Pancreas (tissue), 10 donors: ENCODE data around the gene PARD3. TPM values are rescaled to one million over a fixed set of nuclear protein-coding genes. Genes with fewer than 3 reads are reported as not detected.

Experiments used
- ATAC-seq, 4 donors: fragments of 200-7000 bp; cut with Tn5 transposase; one replicate each; pipeline versions ENCODE4 v1.8.0 to v1.9.1; 2020; ENCODE audit warnings: mild to moderate bottlenecking in 4 of 4, moderate library complexity in 4 of 4
- DNase-seq, 6 donors: peaks; one replicate each; pipeline ENCODE4 v3.0.0-alpha.2; 2020
- FAIRE-seq: peaks from 2 replicates; lab custom pipeline; 2012; peaks lifted over from hg19 to GRCh38; lab: Jason Lieb, UNC
- H3K27ac ChIP-seq, 4 donors: fragments of 200-600 bp; sonication (generic); 1 replicate in 3 of 4; 2 replicates in 1 of 4; pipeline versions ENCODE4 v1.5.0 to v1.8.0; 2020
- H3K27me3 ChIP-seq, 4 donors: fragments of 200-600 bp; one replicate each; pipeline ENCODE4 v1.8.0; 2021
- H3K36me3 ChIP-seq, 3 donors: fragments of 200-600 bp; sonication (generic) in 1 of 3; one replicate each; pipeline versions ENCODE4 v1.5.0 to v1.8.0; 2020 to 2021
- H3K4me1 ChIP-seq, 3 donors: fragments of 200-600 bp; one replicate each; pipeline ENCODE4 v1.8.0; 2021
- H3K4me3 ChIP-seq, 4 donors: fragments of 200-600 bp; sonication (generic) in 2 of 4; one replicate each; pipeline versions ENCODE4 v1.5.0 to v1.8.0; 2020 to 2021
- H3K9me3 ChIP-seq, 4 donors: fragments of 200-600 bp; one replicate each; pipeline ENCODE4 v1.8.0; 2021
- CTCF ChIP-seq, 4 donors: fragments of 200-600 bp; sonication (generic) in 3 of 4; IDR thresholded peaks; one replicate each; pipeline versions ENCODE4 v1.5.0 to v1.8.0; 2021; ENCODE audit warnings: antibody characterized with exemption in 4 of 4
- WGBS, 2 donors: extraction: QIAGEN DNeasy Blood & Tissue Kit; methylation state at CpG; one replicate each; pipeline ENCODE4 v1.1.7; 2013; 5-methylcytosine and 5-hydroxymethylcytosine counted together
- intact Hi-C, 3 donors: fragments of 100-400 bp; cut with DNase I; formaldehyde crosslinking; loops; one replicate each; pipeline versions ENCODE4 v1.11.1 to v1.14.2; 2022
- polyA plus RNA-seq, 2 donors: library from polyadenylated mRNA; stranded (reverse); fragments of 200-250 nt; gene quantifications; one replicate each; pipeline ENCODE4 v1.2.3, GENCODE V29; 2013
- total RNA-seq, 6 donors: library from RNA; stranded (reverse); fragmentation: NEBNext Ultra II Directional in 4 of 6; extraction: Animal tissue kit (Norgen Biotek cat#: 25700) in 4 of 6; gene quantifications; one replicate each; pipeline versions ENCODE4 v1.2.1 to v1.2.4, GENCODE V29; 2021 to 2023
- donor health status: healthy with polysubstance abuse.
- donor health status: DM: no; HTN: no; CAD: no; lungs with moderate emphysema.
- donor health status: DM: no; HTN: no; CAD: no.
- donor health status: control.
- donor health status: control.
- donor health status: Bipolar disorder and iron deficiency.
- donor health status: DM: yes; HTN: yes; CAD: no.
- donor health status: DM: no; HTN: no; CAD: no.
- donor health status: DM: no; HTN: no; CAD: no.
- donor health status: DM: yes; HTN: yes; CAD: no.

PARD3 gene
- total and polyA plus RNA-seq, 8 donors: 12.8 to 32.3 (median 23.4) TPM

GRCh38 chr10:34151481-34151880 lies 663.6 kb downstream of the PARD3 start:
- WGBS, 2 donors: 93% methylated on average over 3 of the region's 3 CpGs
- intact Hi-C loops: no loop called here
- no peak for ATAC-seq
- Histone ChIP-seq H3K27me3 (no peaks in the 10 kb centered on the region), H3K27ac (no peak overlapping the region), H3K4me3 (no peak overlapping the region), H3K9me3 (no peaks in the 10 kb centered on the region), H3K4me1 (no peaks in the 10 kb centered on the region), H3K36me3 (no peaks in the 10 kb centered on the region)
- no peak for FAIRE-seq
- no peak for DNase-seq
- no peak for TF ChIP-seq CTCF (IDR thresholded peaks at IDR 0.05)

- H3K36me3 ChIP-seq: no peaks in the 10 kb centered on the region
- no peak overlapping the region for H3K27ac ChIP-seq
- no peaks in the 10 kb centered on the region for H3K4me1 ChIP-seq
- intact Hi-C loops: no loop called here
- no peak for FAIRE-seq
- H3K9me3 ChIP-seq: no peaks in the 10 kb centered on the region
- no peak overlapping the region for H3K4me3 ChIP-seq
- no peak for TF ChIP-seq CTCF (IDR thresholded peaks at IDR 0.05)
- ATAC-seq: no peak
- H3K27me3 ChIP-seq: no peaks in the 10 kb centered on the region
- 85 to 97% methylated on average over 3 of the region's 3 CpGs for WGBS, 2 donors
- no peak for DNase-seq
Measured at GRCh38 chr10:34150103-34150502, 665.0 kb downstream of the PARD3 start.

- FAIRE-seq (no peak), DNase-seq (no peak), ATAC-seq (no peak)
- Histone ChIP-seq H3K36me3 (no peaks in the 10 kb centered on the region), H3K27me3 (no peaks in the 10 kb centered on the region), H3K4me1 (no peaks in the 10 kb centered on the region), H3K27ac (no peak overlapping the region), H3K9me3 (no peaks in the 10 kb centered on the region), H3K4me3 (no peak overlapping the region)
- TF ChIP-seq CTCF (IDR thresholded peaks at IDR 0.05): no peak
- WGBS, 2 donors: 91 to 92% methylated on average over 3 of the region's 3 CpGs
- intact Hi-C loops: no loop called here
Measured at GRCh38 chr10:34148305-34148657, 666.8 kb downstream of the PARD3 start.

- ATAC-seq (peak; percentile 54 to 81 (median 72)), DNase-seq (peak in 1 of 6 donors; percentile 43), FAIRE-seq (no peak)
- TF ChIP-seq CTCF (IDR thresholded peaks at IDR 0.05): no peak
- Histone ChIP-seq H3K36me3 (no peaks in the 10 kb centered on the region), H3K9me3 (no peaks in the 10 kb centered on the region), H3K4me3 (no peak overlapping the region), H3K4me1 (no peaks in the 10 kb centered on the region), H3K27me3 (no peaks in the 10 kb centered on the region), H3K27ac (no peak overlapping the region)
- intact Hi-C loops: no loop called here
- 47 to 58% methylated on average over 4 of the region's 4 CpGs for WGBS, 2 donors
Measured at GRCh38 chr10:34147641-34148304, 667.3 kb downstream of the PARD3 start.

GRCh38 chr10:34145715-34146114 lies 669.4 kb downstream of the PARD3 start:
- no peaks in the 10 kb centered on the region for H3K27me3 ChIP-seq
- H3K36me3 ChIP-seq: no peaks in the 10 kb centered on the region
- TF ChIP-seq CTCF (IDR thresholded peaks at IDR 0.05): no peak
- no peaks in the 10 kb centered on the region for H3K4me1 ChIP-seq
- WGBS, 2 donors: 89 to 90% methylated on average over 3 of the region's 3 CpGs
- DNase-seq: no peak
- no peak for ATAC-seq
- H3K27ac ChIP-seq: no peak overlapping the region
- H3K4me3 ChIP-seq: no peak overlapping the region
- intact Hi-C loops: no loop called here
- no peaks in the 10 kb centered on the region for H3K9me3 ChIP-seq
- peak; percentile 32 for FAIRE-seq
